Endothelial cell of umbilical vein (primary cell): Measurements from ENCODE around the gene DIO2. TPM values are rescaled to one million over a fixed set of nuclear protein-coding genes. Genes with fewer than 3 reads are reported as not detected.

Source experiments
- BruUV-seq: library from RNA; stranded (reverse); fragments of 400-500 nt; replicated peaks from 2 replicates; lab custom pipeline; 2021; lab: Mats Ljungman, UMichigan
- CTCF ChIA-PET: fragments of 300-600, 350-600 bp; sonication (Branson Sonifier 250); formaldehyde crosslinking; loops from one replicate; lab custom pipeline; 2021; ENCODE audit warnings: antibody characterized with exemption, inconsistent platforms; lab: Charles Lee
- POLR2A ChIA-PET: fragments of 300-600, 350-600 bp; sonication (Branson Sonifier 250); formaldehyde crosslinking; loops from one replicate; lab custom pipeline; 2021; ENCODE audit warnings: antibody characterized with exemption, inconsistent platforms; lab: Charles Lee
- DNase-seq: peaks from one replicate; pipeline ENCODE4 v3.0.0-alpha.2; 2011; ENCODE audit warnings: low read depth, low spot score
- FAIRE-seq: peaks from 2 replicates; lab custom pipeline; 2011; peaks lifted over from hg19 to GRCh38; lab: Jason Lieb, UNC
- H2AFZ ChIP-seq: 2 replicates; pipeline ENCODE4 v1.6.0; 2012; ENCODE audit warnings: low read depth, low read length, control low read depth, inconsistent platforms
- H3K27ac ChIP-seq: 2 replicates; pipeline ENCODE4 v1.5.1; 2011; ENCODE audit warnings: low read depth, mild to moderate bottlenecking, control low read depth, low read length, moderate library complexity; ENCODE audit not compliant: insufficient read depth
- H3K27me3 ChIP-seq, 2 experiments: 2 replicates each; pipeline versions ENCODE4 v1.6.0 to v1.6.1; 2011; ENCODE audit warnings: low read length in 2 of 2, mixed read lengths in 1 of 2; ENCODE audit not compliant: control insufficient read depth in 2 of 2, insufficient read depth in 2 of 2
- H3K36me3 ChIP-seq, 2 experiments: 2 replicates in 1 of 2; 3 replicates in 1 of 2; pipeline ENCODE4 v1.5.1; 2011; ENCODE audit warnings: low read length in 2 of 2, mild to moderate bottlenecking in 1 of 2, moderate library complexity in 1 of 2; ENCODE audit not compliant: control insufficient read depth in 2 of 2, insufficient read depth in 2 of 2; ENCODE audit errors: extremely low read depth in 1 of 2
- H3K4me1 ChIP-seq: 3 replicates; pipeline ENCODE4 v1.5.1; 2011; ENCODE audit warnings: mild to moderate bottlenecking, low read length; ENCODE audit not compliant: control insufficient read depth, insufficient read depth; ENCODE audit errors: extremely low read depth
- H3K4me2 ChIP-seq: 2 replicates; pipeline ENCODE4 v1.6.1; 2011; ENCODE audit warnings: low read length, control low read depth, mixed read lengths; ENCODE audit not compliant: insufficient read depth
- H3K4me3 ChIP-seq, 3 experiments: fragments of 200-600 bp in 1 of 3; sonication (generic), shearing (Covaris generic) in 1 of 3; replicated peaks in 1 of 3; 2 replicates each; pipeline ENCODE4 v1.5.1; 2011 to 2016; ENCODE audit warnings: control low read depth in 3 of 3, low read length in 3 of 3, mild to moderate bottlenecking in 2 of 3, inconsistent platforms in 1 of 3, low read depth in 1 of 3, moderate library complexity in 1 of 3; ENCODE audit not compliant: insufficient read depth in 1 of 3
- H3K79me2 ChIP-seq: 2 replicates; pipeline ENCODE4 v1.6.0; 2012; ENCODE audit warnings: low read length, inconsistent platforms; ENCODE audit not compliant: control insufficient read depth, insufficient read depth
- H3K9ac ChIP-seq: replicated peaks from 2 replicates; pipeline ENCODE3; 2011; ENCODE audit warnings: low read length, control low read depth; ENCODE audit not compliant: insufficient read depth; ENCODE audit errors: extremely low read depth
- H3K9me1 ChIP-seq: replicated peaks from 3 replicates; pipeline ENCODE4 v1.6.0; 2011; ENCODE audit warnings: mild to moderate bottlenecking, low read length; ENCODE audit not compliant: control insufficient read depth, insufficient read depth; ENCODE audit errors: extremely low read depth
- H3K9me3 ChIP-seq: replicated peaks from 2 replicates; pipeline ENCODE4 v1.5.1; 2012; ENCODE audit warnings: low read length, inconsistent platforms; ENCODE audit not compliant: control insufficient read depth, insufficient read depth
- H4K20me1 ChIP-seq: replicated peaks from 2 replicates; pipeline ENCODE3; 2011; ENCODE audit warnings: mild to moderate bottlenecking, low read length; ENCODE audit not compliant: control insufficient read depth, insufficient read depth; ENCODE audit errors: extremely low read depth
- EZH2 ChIP-seq: IDR thresholded peaks from 2 replicates; pipeline ENCODE4 v1.6.1; 2012; ENCODE audit warnings: borderline replicate concordance, low read depth, mild to moderate bottlenecking, moderate library complexity, low read length, inconsistent platforms; ENCODE audit not compliant: severe bottlenecking
- FOS ChIP-seq: IDR thresholded peaks from 2 replicates; pipeline ENCODE4 v1.6.1; 2011; ENCODE audit warnings: mild to moderate bottlenecking, low read length, moderate library complexity, borderline replicate concordance; ENCODE audit not compliant: insufficient read depth
- GATA2 ChIP-seq: IDR thresholded peaks from 2 replicates; pipeline ENCODE4 v1.7.0; 2011; ENCODE audit warnings: low read depth, mild to moderate bottlenecking, moderate library complexity, mixed read lengths, low read length; ENCODE audit not compliant: insufficient read length, insufficient read depth
- JUN ChIP-seq: IDR thresholded peaks from 2 replicates; pipeline ENCODE4 v1.6.1; 2011; ENCODE audit warnings: borderline replicate concordance, low read depth; ENCODE audit not compliant: insufficient read length, insufficient read depth
- MYC ChIP-seq: IDR thresholded peaks from one replicate; pipeline ENCODE4 v1.6.1; 2011; ENCODE audit warnings: mild to moderate bottlenecking, low read depth, low read length
- POLR2A ChIP-seq: IDR thresholded peaks from 2 replicates; pipeline ENCODE4 v1.6.1; 2012; ENCODE audit warnings: low read depth, mild to moderate bottlenecking, control low read depth, low read length
- POLR2AphosphoS5 ChIP-seq: IDR thresholded peaks from 2 replicates; pipeline ENCODE4 v1.6.1; 2012; ENCODE audit warnings: low read depth, mild to moderate bottlenecking, control low read depth, low read length, moderate library complexity; ENCODE audit not compliant: insufficient read depth
- dilution Hi-C: fragments of 300-500 bp; cut with MboI; formaldehyde crosslinking; loops from one replicate; pipeline ENCODE4 v1.15.0; 2019; ENCODE audit warnings: low sequenced_read_pairs; ENCODE audit not compliant: extremely low pct_ligation_motif_present
- intact Hi-C: fragments of 100-400 bp; cut with micrococcal nuclease; formaldehyde crosslinking; loops from one replicate; pipeline ENCODE4 v1.10.0; 2022
- polyA plus RNA-seq, 4 experiments: library from polyadenylated mRNA; depleted of rRNA in 3 of 4; stranded (reverse) in 3 of 4; unstranded in 1 of 4; fragments of >200 nt; gene quantifications; 2 replicates each; pipeline versions ENCODE4 v1.2.1 to v1.2.3, GENCODE V29; 2011 to 2012; ENCODE audit warnings: missing spikeins in 1 of 4
- total RNA-seq: library from RNA; stranded (reverse); gene quantifications from 2 replicates; pipeline ENCODE4 v1.2.3, GENCODE V29; 2021
- TF ChIP-seq, protein P1 (sequence below), 2 donors: IDR thresholded peaks; 1 replicate in 1 of 2; 2 replicates in 1 of 2; pipeline ENCODE4 v1.5.1; 2011; ENCODE audit warnings: low read length in 2 of 2, mild to moderate bottlenecking in 2 of 2, moderate library complexity in 2 of 2, control low read depth in 1 of 2, inconsistent platforms in 1 of 2, low read depth in 1 of 2; ENCODE audit not compliant: insufficient read depth in 1 of 2; ENCODE audit errors: extremely low read depth in 1 of 2
- TF ChIP-seq, protein P2 (sequence below): IDR thresholded peaks from 2 replicates; pipeline ENCODE4 v1.6.1; 2011; ENCODE audit not compliant: insufficient read depth, insufficient read length

The DIO2 gene
- total and polyA plus RNA-seq, 2 donors (not counting 3 experiments of a cell fraction or from before 2014, with no cell fraction given) = 0.22 to 0.75 TPM

DNA sequence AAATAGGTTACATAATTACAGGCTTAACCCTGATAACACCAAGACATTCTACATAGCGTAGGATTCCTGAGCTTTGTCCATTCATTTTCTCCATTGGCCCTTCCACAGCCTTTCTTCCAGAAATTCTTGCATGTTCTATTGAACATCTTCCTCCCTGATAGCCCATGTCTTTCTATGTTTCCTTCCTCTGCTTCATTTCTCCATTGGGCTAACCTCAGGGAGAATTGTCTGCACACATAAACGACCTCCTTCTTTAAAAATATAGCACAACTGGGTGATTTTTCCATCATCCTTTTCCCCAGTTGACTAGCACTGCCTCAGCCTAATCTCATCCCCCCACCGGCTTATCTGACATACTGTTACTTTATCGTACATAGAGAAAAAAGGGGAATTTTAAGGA lies 11.2 kb downstream of the DIO2 start:
- intact Hi-C loops = no loop called here
- no peaks in the 10 kb centered on the region for H3K9me3 ChIP-seq
- FAIRE-seq (no peak), DNase-seq (no peak)
- H3K4me2 ChIP-seq = no peak overlapping the region
- CTCF ChIA-PET = interaction anchor here (4.5 kb wide), 1 partner anchor 13 kb away, joined by 26 read pairs; no protein-coding TSS in a partner anchor
- H3K79me2 ChIP-seq = no peaks in the 10 kb centered on the region
- dilution Hi-C loops = no loop called here
- no peak overlapping the region for H2AFZ ChIP-seq
- no peaks in the 10 kb centered on the region for H3K4me1 ChIP-seq
- TF ChIP-seq FOS (no peak), POLR2AphosphoS5 (no peak), GATA2 (no peak), POLR2A (no peak), JUN (no peak), EZH2 (no peak), MYC (no peak)
- TF ChIP-seq, protein P1, sequence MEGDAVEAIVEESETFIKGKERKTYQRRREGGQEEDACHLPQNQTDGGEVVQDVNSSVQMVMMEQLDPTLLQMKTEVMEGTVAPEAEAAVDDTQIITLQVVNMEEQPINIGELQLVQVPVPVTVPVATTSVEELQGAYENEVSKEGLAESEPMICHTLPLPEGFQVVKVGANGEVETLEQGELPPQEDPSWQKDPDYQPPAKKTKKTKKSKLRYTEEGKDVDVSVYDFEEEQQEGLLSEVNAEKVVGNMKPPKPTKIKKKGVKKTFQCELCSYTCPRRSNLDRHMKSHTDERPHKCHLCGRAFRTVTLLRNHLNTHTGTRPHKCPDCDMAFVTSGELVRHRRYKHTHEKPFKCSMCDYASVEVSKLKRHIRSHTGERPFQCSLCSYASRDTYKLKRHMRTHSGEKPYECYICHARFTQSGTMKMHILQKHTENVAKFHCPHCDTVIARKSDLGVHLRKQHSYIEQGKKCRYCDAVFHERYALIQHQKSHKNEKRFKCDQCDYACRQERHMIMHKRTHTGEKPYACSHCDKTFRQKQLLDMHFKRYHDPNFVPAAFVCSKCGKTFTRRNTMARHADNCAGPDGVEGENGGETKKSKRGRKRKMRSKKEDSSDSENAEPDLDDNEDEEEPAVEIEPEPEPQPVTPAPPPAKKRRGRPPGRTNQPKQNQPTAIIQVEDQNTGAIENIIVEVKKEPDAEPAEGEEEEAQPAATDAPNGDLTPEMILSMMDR (IDR thresholded peaks at IDR 0.05; ENCODE audit: extremely low read depth in 1 of 2, insufficient read depth in 1 of 2, low read depth in 1 of 2, low read length in 2 of 2) = no peak
- TF ChIP-seq, protein P2, sequence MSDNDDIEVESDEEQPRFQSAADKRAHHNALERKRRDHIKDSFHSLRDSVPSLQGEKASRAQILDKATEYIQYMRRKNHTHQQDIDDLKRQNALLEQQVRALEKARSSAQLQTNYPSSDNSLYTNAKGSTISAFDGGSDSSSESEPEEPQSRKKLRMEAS = no peak
- no peaks in the 10 kb centered on the region for H3K36me3 ChIP-seq
- POLR2A ChIA-PET = no interaction called here
- H3K27me3 ChIP-seq = no peaks in the 10 kb centered on the region
- H3K9me1 ChIP-seq = no peaks in the 10 kb centered on the region
- no peak overlapping the region for H3K4me3 ChIP-seq
- H3K9ac ChIP-seq = no peak overlapping the region
- no TSS peak for BruUV-seq
- no peaks in the 10 kb centered on the region for H4K20me1 ChIP-seq
- H3K27ac ChIP-seq = no peak overlapping the region
